Cardiac fibroblast (primary cell): ENCODE results near the gene SYNJ1.
"Not testable (repeated sequence)": the region's sequence is repeated elsewhere in the genome, so short reads cannot be mapped to it uniquely, and the experiment has no call there.

Source experiments
- DNase-seq, 2 donors: peaks; one replicate each; pipeline versions ENCODE4 v3.0.0 to v3.0.0-alpha.2; 2010; ENCODE audit warnings: low read depth in 2 of 2
- H3K4me3 ChIP-seq, 2 donors: replicated peaks in 1 of 2; 1 replicate in 1 of 2; 2 replicates in 1 of 2; pipeline ENCODE4 v1.5.1; 2011; ENCODE audit warnings: low read depth in 2 of 2, low read length in 2 of 2, mild to moderate bottlenecking in 2 of 2, moderate library complexity in 1 of 2
- CTCF ChIP-seq: IDR thresholded peaks from one replicate; pipeline ENCODE4 v1.5.1; 2011; ENCODE audit warnings: low read depth, mild to moderate bottlenecking, low read length, inconsistent platforms

SYNJ1 gene

GRCh38 chr21:32698971-32699693, 28.7 kb downstream of the SYNJ1 start:
- DNase-seq = peak in 1 of 2 donors; percentile 9
- H3K4me3 ChIP-seq = no peak overlapping the region
- no peak for TF ChIP-seq CTCF

GRCh38 chr21:32698286-32698685, 29.5 kb downstream of the SYNJ1 start:
- DNase-seq = no peak

GRCh38 chr21:32695482-32695881, 32.3 kb downstream of the SYNJ1 start:
- DNase-seq = not testable (repeated sequence)

More at GRCh38 chr21:32698286-32698685, 29.5 kb downstream of the SYNJ1 start:
- H3K4me3 ChIP-seq = no peak overlapping the region
- no peak for TF ChIP-seq CTCF

GRCh38 chr21:32693581-32693980, 34.2 kb downstream of the SYNJ1 start:
- DNase-seq = no peak
- H3K4me3 ChIP-seq = no peak overlapping the region
- TF ChIP-seq CTCF = no peak

More at GRCh38 chr21:32695482-32695881, 32.3 kb downstream of the SYNJ1 start:
- H3K4me3 ChIP-seq = not testable (repeated sequence)

- no peak for TF ChIP-seq CTCF
- no peak for DNase-seq
- no peak overlapping the region for H3K4me3 ChIP-seq
These were observed 37.7 kb downstream of the SYNJ1 start for GRCh38 chr21:32690085-32690484.

GRCh38 chr21:32687643-32688345, 40.0 kb downstream of the SYNJ1 start:
- no peak for DNase-seq
- no peak for TF ChIP-seq CTCF
- H3K4me3 ChIP-seq = no peak overlapping the region

GRCh38 chr21:32682696-32683474, 44.9 kb downstream of the SYNJ1 start:
- no peak for TF ChIP-seq CTCF
- DNase-seq = no peak
- H3K4me3 ChIP-seq = no peak overlapping the region
